ENCODE data around the gene CCDC71.
A peak's percentile ranks its signal among the peaks of the same experiment; 100 is the strongest.

Gene CCDC71

GRCh38 chr3:49124991-49125670 lies 41.0 kb downstream of the CCDC71 start:
- no peak for DNase-seq

DNA sequence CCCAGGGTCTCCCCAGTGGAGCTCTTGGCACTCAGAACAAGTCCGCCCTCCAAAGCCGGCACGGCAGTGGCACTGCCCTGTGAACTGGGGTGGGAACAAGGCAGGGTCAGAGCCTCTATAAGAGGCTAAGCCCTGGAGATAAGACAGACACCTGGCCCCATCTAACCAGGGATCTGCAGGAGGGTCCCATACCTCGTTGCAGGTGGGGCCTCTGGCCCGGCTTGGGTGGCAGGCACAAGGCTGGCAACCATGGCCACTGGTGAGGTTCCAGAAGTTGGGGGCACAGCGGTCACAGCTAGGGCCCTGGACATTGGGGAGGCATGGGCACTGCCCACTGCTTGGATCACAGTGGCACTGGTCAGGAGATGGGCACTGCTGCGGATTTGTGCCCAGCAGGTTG lies 41.9 kb downstream of the CCDC71 start:
- no peak for DNase-seq

- DNase-seq, result no peak
Measured at GRCh38 chr3:49123687-49124086, 42.4 kb downstream of the CCDC71 start.

GRCh38 chr3:49122886-49123545 lies 43.1 kb downstream of the CCDC71 start:
- DNase-seq, result no peak

DNA sequence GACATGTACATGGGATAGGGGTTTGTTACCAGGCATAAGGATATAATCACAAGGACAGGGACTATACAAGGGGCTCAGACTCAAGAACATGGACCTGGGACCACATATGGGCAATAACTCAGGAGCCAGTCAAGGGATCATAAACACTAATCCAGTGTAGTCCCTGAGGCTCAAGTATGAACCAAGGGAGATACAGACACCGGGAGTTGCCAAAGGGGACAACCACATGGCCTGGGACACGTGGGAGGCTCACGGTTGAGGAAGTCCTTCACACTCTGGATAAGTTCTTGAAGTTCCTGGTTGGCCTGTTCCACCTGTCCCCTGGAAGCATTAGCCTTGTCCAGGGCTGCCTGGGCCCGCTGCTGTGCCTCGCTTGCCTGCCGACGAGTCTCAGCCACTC lies 43.7 kb downstream of the CCDC71 start:
- no peak for DNase-seq

- DNase-seq, result no peak
Measured at GRCh38 chr3:49122022-49122421, 44.1 kb downstream of the CCDC71 start.

- DNase-seq, result no peak
Measured at GRCh38 chr3:49121132-49121736, 44.9 kb downstream of the CCDC71 start.

- peak; percentile 62 for DNase-seq
Measured at GRCh38 chr3:49120438-49121131, 45.5 kb downstream of the CCDC71 start, which contains the start of gene USP19. USP19 (minus strand) TSS chr3:49120823; CDS start chr3:49119145, 1,678 bp downstream.

DNA sequence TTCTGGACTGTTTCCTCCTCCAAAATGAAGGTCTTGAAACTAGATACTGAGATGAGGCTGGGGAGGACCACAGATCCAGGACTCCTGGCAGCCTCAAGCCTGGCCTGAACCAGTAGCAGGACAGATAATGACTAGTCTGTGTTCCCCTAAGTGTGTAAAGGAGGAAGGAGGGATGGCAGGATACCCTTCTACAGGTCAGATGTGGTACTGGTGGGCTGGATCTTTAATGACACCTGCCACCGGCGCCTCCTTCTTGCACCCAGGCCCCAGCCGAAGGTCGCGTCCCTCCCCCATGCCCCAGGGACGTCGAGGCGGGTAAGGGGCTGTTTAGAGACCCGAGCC lies 46.1 kb downstream of the CCDC71 start:
- DNase-seq, result no peak

DNA sequence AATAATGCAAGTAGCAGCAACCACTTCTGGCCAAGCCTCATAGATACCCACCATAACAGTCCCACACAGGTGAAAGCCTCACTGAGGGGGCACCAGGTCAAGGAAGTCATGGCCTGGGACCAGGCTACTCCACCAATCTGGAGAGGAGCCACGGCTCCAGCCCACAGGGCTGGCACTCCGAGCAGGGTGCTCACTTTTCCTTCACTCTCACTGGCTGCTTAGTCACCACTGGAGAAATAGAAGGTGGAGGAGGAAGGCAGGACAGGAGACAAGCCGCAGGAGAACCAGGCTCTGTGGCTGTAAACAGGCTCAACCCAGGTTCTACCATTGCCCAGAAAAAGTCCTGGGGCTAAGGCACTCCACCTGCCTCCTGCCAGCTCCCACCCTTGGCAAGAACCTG lies 46.7 kb downstream of the CCDC71 start:
- no peak for DNase-seq

- no peak for DNase-seq
Measured at GRCh38 chr3:49119036-49119435, 47.1 kb downstream of the CCDC71 start.

Data from amniotic stem cell (primary cell).